ENCODE results near the gene DTD1. TPM values are rescaled to one million over a fixed set of nuclear protein-coding genes. Genes with fewer than 3 reads are reported as not detected.

The DTD1 gene
- total and polyA plus RNA-seq, 2 experiments from 2014 or later, result 73.3 to 77.7 TPM

GRCh38 chr20:18662279-18663040, 74.6 kb downstream of the DTD1 start:
- Histone ChIP-seq H4K20me1 (ENCODE audit: insufficient read depth) (no peaks in the 10 kb centered on the region), H3K36me3 (ENCODE audit: low read depth) (no peaks in the 10 kb centered on the region), H3K9ac (no peak overlapping the region), H2AFZ (no peak overlapping the region), H3F3A (ENCODE audit: insufficient read depth) (no peaks in the 10 kb centered on the region), H3K4me1 (ENCODE audit: insufficient read depth) (no peaks in the 10 kb centered on the region), H3K9me3 (ENCODE audit: low read depth) (no peaks in the 10 kb centered on the region), H3K4me3 (no peak overlapping the region), H3K27ac (no peak overlapping the region), H3K9me2 (ENCODE audit: insufficient read depth) (no peaks in the 10 kb centered on the region), H3K4me2 (ENCODE audit: unreplicated experiment) (no peak overlapping the region), H3K27me3 (replicated peaks; ENCODE audit: insufficient read depth) (no peaks in the 10 kb centered on the region), H3K79me2 (ENCODE audit: insufficient read depth) (no peaks in the 10 kb centered on the region)
- in situ Hi-C loops (cut with MboI), result no loop called here
- DNase-seq, result no peak
- TF ChIP-seq EZH2 (IDR thresholded peaks at IDR 0.05; ENCODE audit: insufficient read depth, poor library complexity, severe bottlenecking) (no peak), EZH2phosphoT487 (IDR thresholded peaks at IDR 0.05; ENCODE audit: insufficient read depth, low read depth) (no peak)
- 92 to 95% methylated on average over 6 of the region's 6 CpGs for WGBS, 2 experiments (ENCODE audit: low coverage in 1 of 2, low lambda C conversion rate in 2 of 2, missing lambda C conversion rate in 2 of 2)

GRCh38 chr20:18663932-18664331, 76.1 kb downstream of the DTD1 start:
- H3K4me3 ChIP-seq, result no peak overlapping the region
- DNase-seq, result peak; percentile 4
- H3K79me2 ChIP-seq (ENCODE audit: insufficient read depth), result no peaks in the 10 kb centered on the region
- no peaks in the 10 kb centered on the region for H4K20me1 ChIP-seq (ENCODE audit: insufficient read depth)
- in situ Hi-C loops (cut with MboI), result no loop called here
- H3K9ac ChIP-seq, result no peak overlapping the region
- H3K27me3 ChIP-seq (replicated peaks; ENCODE audit: insufficient read depth), result no peaks in the 10 kb centered on the region
- H3K9me2 ChIP-seq (ENCODE audit: insufficient read depth), result no peaks in the 10 kb centered on the region
- H3K27ac ChIP-seq, result no peak overlapping the region
- H3K36me3 ChIP-seq (ENCODE audit: low read depth), result no peaks in the 10 kb centered on the region
- H3K4me2 ChIP-seq (ENCODE audit: unreplicated experiment), result no peak overlapping the region
- TF ChIP-seq EZH2 (IDR thresholded peaks at IDR 0.05; ENCODE audit: insufficient read depth, poor library complexity, severe bottlenecking) (no peak), EZH2phosphoT487 (IDR thresholded peaks at IDR 0.05; ENCODE audit: insufficient read depth, low read depth) (no peak)
- no peaks in the 10 kb centered on the region for H3F3A ChIP-seq (ENCODE audit: insufficient read depth)
- no peaks in the 10 kb centered on the region for H3K9me3 ChIP-seq (ENCODE audit: low read depth)
- 96 to 98% methylated on average over 2 of the region's 2 CpGs for WGBS, 2 experiments (ENCODE audit: low coverage in 1 of 2, low lambda C conversion rate in 2 of 2, missing lambda C conversion rate in 2 of 2)
- no peaks in the 10 kb centered on the region for H3K4me1 ChIP-seq (ENCODE audit: insufficient read depth)
- H2AFZ ChIP-seq, result no peak overlapping the region

GRCh38 chr20:18665135-18665534, 77.3 kb downstream of the DTD1 start:
- Histone ChIP-seq H3K9me2 (ENCODE audit: insufficient read depth) (no peaks in the 10 kb centered on the region), H3K79me2 (ENCODE audit: insufficient read depth) (no peaks in the 10 kb centered on the region), H4K20me1 (ENCODE audit: insufficient read depth) (no peaks in the 10 kb centered on the region), H3K27ac (no peak overlapping the region), H3K4me1 (ENCODE audit: insufficient read depth) (no peaks in the 10 kb centered on the region), H3K9me3 (ENCODE audit: low read depth) (no peaks in the 10 kb centered on the region), H3F3A (ENCODE audit: insufficient read depth) (no peaks in the 10 kb centered on the region), H3K4me2 (ENCODE audit: unreplicated experiment) (no peak overlapping the region), H3K36me3 (ENCODE audit: low read depth) (no peaks in the 10 kb centered on the region), H2AFZ (no peak overlapping the region), H3K4me3 (no peak overlapping the region), H3K27me3 (replicated peaks; ENCODE audit: insufficient read depth) (no peaks in the 10 kb centered on the region), H3K9ac (no peak overlapping the region)
- no peak for DNase-seq
- in situ Hi-C loops (cut with MboI), result no loop called here
- WGBS, 2 experiments (ENCODE audit: low coverage in 1 of 2, low lambda C conversion rate in 2 of 2, missing lambda C conversion rate in 2 of 2), result 61 to 63% methylated on average over 2 of the region's 2 CpGs
- TF ChIP-seq EZH2 (IDR thresholded peaks at IDR 0.05; ENCODE audit: insufficient read depth, poor library complexity, severe bottlenecking) (no peak), EZH2phosphoT487 (IDR thresholded peaks at IDR 0.05; ENCODE audit: insufficient read depth, low read depth) (no peak)

GRCh38 chr20:18666803-18667415, 79.1 kb downstream of the DTD1 start:
- Histone ChIP-seq H3K9me2 (ENCODE audit: insufficient read depth) (no peaks in the 10 kb centered on the region), H3K27me3 (replicated peaks; ENCODE audit: insufficient read depth) (no peaks in the 10 kb centered on the region), H3K4me2 (ENCODE audit: unreplicated experiment) (no peak overlapping the region), H4K20me1 (ENCODE audit: insufficient read depth) (no peaks in the 10 kb centered on the region), H3K27ac (no peak overlapping the region), H3F3A (ENCODE audit: insufficient read depth) (no peaks in the 10 kb centered on the region), H3K79me2 (ENCODE audit: insufficient read depth) (no peaks in the 10 kb centered on the region), H3K4me3 (no peak overlapping the region), H3K9me3 (ENCODE audit: low read depth) (no peaks in the 10 kb centered on the region), H3K9ac (no peak overlapping the region), H2AFZ (no peak overlapping the region), H3K36me3 (ENCODE audit: low read depth) (0 out of 2 replicates have a peak, but pooled peaks cover 3% of the 10 kb centered on the region), H3K4me1 (ENCODE audit: insufficient read depth) (no peaks in the 10 kb centered on the region)
- in situ Hi-C loops (cut with MboI), result no loop called here
- TF ChIP-seq EZH2phosphoT487 (IDR thresholded peaks at IDR 0.05; ENCODE audit: insufficient read depth, low read depth) (no peak), EZH2 (IDR thresholded peaks at IDR 0.05; ENCODE audit: insufficient read depth, poor library complexity, severe bottlenecking) (no peak)
- WGBS, 2 experiments (ENCODE audit: low coverage in 1 of 2, low lambda C conversion rate in 2 of 2, missing lambda C conversion rate in 2 of 2), result 52 to 57% methylated on average over 9 of the region's 9 CpGs
- peak; percentile 11 for DNase-seq
